GM12801 (cell line): ENCODE results near the gene TXNRD1.

ENCODE experiments used
- CTCF ChIP-seq: IDR thresholded peaks from one replicate; pipeline ENCODE4 v1.5.1; 2011; ENCODE audit warnings: control low read depth; ENCODE audit not compliant: insufficient read length; ENCODE audit errors: extremely low read depth

Gene TXNRD1

GRCh38 chr12:104201238-104202001 is 14.2 kb upstream of the TXNRD1 start:
- TF ChIP-seq CTCF, result no peak

GRCh38 chr12:104204690-104205480 is 10.7 kb upstream of the TXNRD1 start:
- TF ChIP-seq CTCF, result no peak

- TF ChIP-seq CTCF, result no peak
Measured at GRCh38 chr12:104207416-104208205, 8.0 kb upstream of the TXNRD1 start.

GRCh38 chr12:104212516-104212915 is 3.1 kb upstream of the TXNRD1 start:
- TF ChIP-seq CTCF, result no peak

- no peak for TF ChIP-seq CTCF
Measured at GRCh38 chr12:104213952-104214351, 1.6 kb upstream of the TXNRD1 start.

GRCh38 chr12:104216521-104216924 is 944 bp downstream of the TXNRD1 start:
- TF ChIP-seq CTCF, result no peak

- no peak for TF ChIP-seq CTCF
Measured at GRCh38 chr12:104218935-104219334, 3.4 kb downstream of the TXNRD1 start.
